H1 (cell line): ENCODE data around the gene ZNF716.
"Not testable (repeated sequence)": the region's sequence is repeated elsewhere in the genome, so short reads cannot be mapped to it uniquely, and the experiment has no call there.

Experiments
- CEBPB ChIP-seq: IDR thresholded peaks from 2 replicates; pipeline ENCODE4 v1.6.1; 2012; ENCODE audit warnings: low read depth, low read length
- CHD1 ChIP-seq: IDR thresholded peaks from 2 replicates; pipeline ENCODE4 v1.6.1; 2012; ENCODE audit warnings: low read depth, low read length, improper control_type of control experiment
- EGR1 ChIP-seq: IDR thresholded peaks from 2 replicates; pipeline ENCODE4 v1.6.1; 2011; ENCODE audit warnings: low read depth, low read length, borderline replicate concordance
- EZH2 ChIP-seq: fragments of 200-600 bp; sonication (generic); IDR thresholded peaks from 2 replicates; pipeline ENCODE4 v1.7.1; 2012; ENCODE audit warnings: low read depth, mild to moderate bottlenecking, moderate library complexity, low read length, inconsistent platforms; ENCODE audit not compliant: severe bottlenecking
- FOSL1 ChIP-seq: IDR thresholded peaks from 2 replicates; pipeline ENCODE4 v1.6.1; 2011; ENCODE audit warnings: mild to moderate bottlenecking, low read depth, low read length, moderate library complexity; ENCODE audit not compliant: insufficient read depth
- GTF2F1 ChIP-seq: IDR thresholded peaks from 2 replicates; pipeline ENCODE4 v1.6.1; 2012; ENCODE audit warnings: low read depth, low read length, improper control_type of control experiment, borderline replicate concordance
- KDM1A ChIP-seq: fragments of 200-600, 300-600 bp; sonication (generic); IDR thresholded peaks from 2 replicates; pipeline ENCODE4 v1.7.1; 2016; ENCODE audit warnings: mild to moderate bottlenecking, low read length, borderline replicate concordance
- POLR2A ChIP-seq, 2 experiments: IDR thresholded peaks; 1 replicate in 1 of 2; 2 replicates in 1 of 2; pipeline ENCODE4 v1.6.1; 2011; ENCODE audit warnings: low read depth in 2 of 2, low read length in 2 of 2, mild to moderate bottlenecking in 2 of 2; ENCODE audit errors: control extremely low read depth in 1 of 2
- POLR2AphosphoS5 ChIP-seq: IDR thresholded peaks from 2 replicates; pipeline ENCODE4 v1.6.1; 2011; ENCODE audit warnings: low read depth, low read length
- SP1 ChIP-seq: IDR thresholded peaks from 2 replicates; pipeline ENCODE4 v1.6.1; 2011; ENCODE audit warnings: low read depth, low read length
- YY1 ChIP-seq: IDR thresholded peaks from 2 replicates; pipeline ENCODE4 v1.6.1; 2011; ENCODE audit warnings: low read depth, mild to moderate bottlenecking, low read length
- TF ChIP-seq, protein P1 (sequence below): fragments of 300-600 bp; sonication (generic); IDR thresholded peaks from 2 replicates; pipeline ENCODE4 v1.7.1; 2012; ENCODE audit warnings: low read length, moderate library complexity, mild to moderate bottlenecking, inconsistent platforms; ENCODE audit not compliant: insufficient replicate concordance
- TF ChIP-seq, protein P2 (sequence below): IDR thresholded peaks from 2 replicates; pipeline ENCODE4 v1.6.1; 2012; ENCODE audit warnings: inconsistent platforms

DNA sequence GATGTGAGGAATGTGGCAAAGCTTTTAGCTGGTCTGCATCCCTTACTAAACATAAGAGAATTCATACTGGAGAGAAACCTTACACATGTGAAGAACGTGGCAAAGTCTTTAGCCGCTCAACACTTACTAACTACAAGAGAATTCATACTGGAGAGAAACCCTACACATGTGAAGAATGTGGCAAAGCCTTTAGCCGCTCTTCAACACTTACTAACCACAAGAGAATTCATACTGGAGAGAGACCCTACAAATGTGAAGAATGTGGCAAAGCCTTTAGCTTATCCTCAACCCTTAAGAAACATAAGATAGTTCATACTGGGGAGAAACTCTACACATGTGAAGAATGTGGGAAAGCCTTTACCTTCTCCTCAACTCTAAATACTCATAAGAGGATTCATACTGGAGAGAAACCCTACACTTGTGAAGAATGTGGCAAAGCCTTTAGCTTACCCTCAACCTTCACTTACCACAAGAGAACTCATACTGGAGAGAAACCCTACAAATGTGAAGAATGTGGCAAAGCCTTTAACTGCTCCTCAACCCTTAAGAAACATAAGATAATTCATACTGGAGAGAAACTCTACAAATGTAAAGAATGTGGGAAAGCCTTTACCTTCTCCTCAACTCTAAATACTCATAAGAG is 19.3 kb downstream of the ZNF716 start:
- TF ChIP-seq, protein P1, sequence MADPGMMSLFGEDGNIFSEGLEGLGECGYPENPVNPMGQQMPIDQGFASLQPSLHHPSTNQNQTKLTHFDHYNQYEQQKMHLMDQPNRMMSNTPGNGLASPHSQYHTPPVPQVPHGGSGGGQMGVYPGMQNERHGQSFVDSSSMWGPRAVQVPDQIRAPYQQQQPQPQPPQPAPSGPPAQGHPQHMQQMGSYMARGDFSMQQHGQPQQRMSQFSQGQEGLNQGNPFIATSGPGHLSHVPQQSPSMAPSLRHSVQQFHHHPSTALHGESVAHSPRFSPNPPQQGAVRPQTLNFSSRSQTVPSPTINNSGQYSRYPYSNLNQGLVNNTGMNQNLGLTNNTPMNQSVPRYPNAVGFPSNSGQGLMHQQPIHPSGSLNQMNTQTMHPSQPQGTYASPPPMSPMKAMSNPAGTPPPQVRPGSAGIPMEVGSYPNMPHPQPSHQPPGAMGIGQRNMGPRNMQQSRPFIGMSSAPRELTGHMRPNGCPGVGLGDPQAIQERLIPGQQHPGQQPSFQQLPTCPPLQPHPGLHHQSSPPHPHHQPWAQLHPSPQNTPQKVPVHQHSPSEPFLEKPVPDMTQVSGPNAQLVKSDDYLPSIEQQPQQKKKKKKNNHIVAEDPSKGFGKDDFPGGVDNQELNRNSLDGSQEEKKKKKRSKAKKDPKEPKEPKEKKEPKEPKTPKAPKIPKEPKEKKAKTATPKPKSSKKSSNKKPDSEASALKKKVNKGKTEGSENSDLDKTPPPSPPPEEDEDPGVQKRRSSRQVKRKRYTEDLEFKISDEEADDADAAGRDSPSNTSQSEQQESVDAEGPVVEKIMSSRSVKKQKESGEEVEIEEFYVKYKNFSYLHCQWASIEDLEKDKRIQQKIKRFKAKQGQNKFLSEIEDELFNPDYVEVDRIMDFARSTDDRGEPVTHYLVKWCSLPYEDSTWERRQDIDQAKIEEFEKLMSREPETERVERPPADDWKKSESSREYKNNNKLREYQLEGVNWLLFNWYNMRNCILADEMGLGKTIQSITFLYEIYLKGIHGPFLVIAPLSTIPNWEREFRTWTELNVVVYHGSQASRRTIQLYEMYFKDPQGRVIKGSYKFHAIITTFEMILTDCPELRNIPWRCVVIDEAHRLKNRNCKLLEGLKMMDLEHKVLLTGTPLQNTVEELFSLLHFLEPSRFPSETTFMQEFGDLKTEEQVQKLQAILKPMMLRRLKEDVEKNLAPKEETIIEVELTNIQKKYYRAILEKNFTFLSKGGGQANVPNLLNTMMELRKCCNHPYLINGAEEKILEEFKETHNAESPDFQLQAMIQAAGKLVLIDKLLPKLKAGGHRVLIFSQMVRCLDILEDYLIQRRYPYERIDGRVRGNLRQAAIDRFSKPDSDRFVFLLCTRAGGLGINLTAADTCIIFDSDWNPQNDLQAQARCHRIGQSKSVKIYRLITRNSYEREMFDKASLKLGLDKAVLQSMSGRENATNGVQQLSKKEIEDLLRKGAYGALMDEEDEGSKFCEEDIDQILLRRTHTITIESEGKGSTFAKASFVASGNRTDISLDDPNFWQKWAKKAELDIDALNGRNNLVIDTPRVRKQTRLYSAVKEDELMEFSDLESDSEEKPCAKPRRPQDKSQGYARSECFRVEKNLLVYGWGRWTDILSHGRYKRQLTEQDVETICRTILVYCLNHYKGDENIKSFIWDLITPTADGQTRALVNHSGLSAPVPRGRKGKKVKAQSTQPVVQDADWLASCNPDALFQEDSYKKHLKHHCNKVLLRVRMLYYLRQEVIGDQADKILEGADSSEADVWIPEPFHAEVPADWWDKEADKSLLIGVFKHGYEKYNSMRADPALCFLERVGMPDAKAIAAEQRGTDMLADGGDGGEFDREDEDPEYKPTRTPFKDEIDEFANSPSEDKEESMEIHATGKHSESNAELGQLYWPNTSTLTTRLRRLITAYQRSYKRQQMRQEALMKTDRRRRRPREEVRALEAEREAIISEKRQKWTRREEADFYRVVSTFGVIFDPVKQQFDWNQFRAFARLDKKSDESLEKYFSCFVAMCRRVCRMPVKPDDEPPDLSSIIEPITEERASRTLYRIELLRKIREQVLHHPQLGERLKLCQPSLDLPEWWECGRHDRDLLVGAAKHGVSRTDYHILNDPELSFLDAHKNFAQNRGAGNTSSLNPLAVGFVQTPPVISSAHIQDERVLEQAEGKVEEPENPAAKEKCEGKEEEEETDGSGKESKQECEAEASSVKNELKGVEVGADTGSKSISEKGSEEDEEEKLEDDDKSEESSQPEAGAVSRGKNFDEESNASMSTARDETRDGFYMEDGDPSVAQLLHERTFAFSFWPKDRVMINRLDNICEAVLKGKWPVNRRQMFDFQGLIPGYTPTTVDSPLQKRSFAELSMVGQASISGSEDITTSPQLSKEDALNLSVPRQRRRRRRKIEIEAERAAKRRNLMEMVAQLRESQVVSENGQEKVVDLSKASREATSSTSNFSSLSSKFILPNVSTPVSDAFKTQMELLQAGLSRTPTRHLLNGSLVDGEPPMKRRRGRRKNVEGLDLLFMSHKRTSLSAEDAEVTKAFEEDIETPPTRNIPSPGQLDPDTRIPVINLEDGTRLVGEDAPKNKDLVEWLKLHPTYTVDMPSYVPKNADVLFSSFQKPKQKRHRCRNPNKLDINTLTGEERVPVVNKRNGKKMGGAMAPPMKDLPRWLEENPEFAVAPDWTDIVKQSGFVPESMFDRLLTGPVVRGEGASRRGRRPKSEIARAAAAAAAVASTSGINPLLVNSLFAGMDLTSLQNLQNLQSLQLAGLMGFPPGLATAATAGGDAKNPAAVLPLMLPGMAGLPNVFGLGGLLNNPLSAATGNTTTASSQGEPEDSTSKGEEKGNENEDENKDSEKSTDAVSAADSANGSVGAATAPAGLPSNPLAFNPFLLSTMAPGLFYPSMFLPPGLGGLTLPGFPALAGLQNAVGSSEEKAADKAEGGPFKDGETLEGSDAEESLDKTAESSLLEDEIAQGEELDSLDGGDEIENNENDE = not testable (repeated sequence)
- TF ChIP-seq YY1; CEBPB; POLR2AphosphoS5; EZH2; KDM1A; EGR1; POLR2A (IDR thresholded peaks at IDR 0.05; ENCODE audit: control extremely low read depth in 1 of 2, low read depth in 2 of 2, low read length in 2 of 2); CHD1; FOSL1; SP1; GTF2F1: not testable (repeated sequence)
- TF ChIP-seq, protein P2, sequence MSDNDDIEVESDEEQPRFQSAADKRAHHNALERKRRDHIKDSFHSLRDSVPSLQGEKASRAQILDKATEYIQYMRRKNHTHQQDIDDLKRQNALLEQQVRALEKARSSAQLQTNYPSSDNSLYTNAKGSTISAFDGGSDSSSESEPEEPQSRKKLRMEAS = not testable (repeated sequence)
